Purkinje cell (primary cell): ENCODE results near the gene ANO5. TPM values are rescaled to one million over a fixed set of nuclear protein-coding genes. Genes with fewer than 3 reads are reported as not detected.

ENCODE experiments used
- polyA plus RNA-seq: library from polyadenylated mRNA; unstranded; fragments of >200 nt; fragmentation: Nextera tagmentation; gene quantifications from 2 replicates; pipeline ENCODE4 v1.2.1, GENCODE V29; 2014

The ANO5 gene, protein sequence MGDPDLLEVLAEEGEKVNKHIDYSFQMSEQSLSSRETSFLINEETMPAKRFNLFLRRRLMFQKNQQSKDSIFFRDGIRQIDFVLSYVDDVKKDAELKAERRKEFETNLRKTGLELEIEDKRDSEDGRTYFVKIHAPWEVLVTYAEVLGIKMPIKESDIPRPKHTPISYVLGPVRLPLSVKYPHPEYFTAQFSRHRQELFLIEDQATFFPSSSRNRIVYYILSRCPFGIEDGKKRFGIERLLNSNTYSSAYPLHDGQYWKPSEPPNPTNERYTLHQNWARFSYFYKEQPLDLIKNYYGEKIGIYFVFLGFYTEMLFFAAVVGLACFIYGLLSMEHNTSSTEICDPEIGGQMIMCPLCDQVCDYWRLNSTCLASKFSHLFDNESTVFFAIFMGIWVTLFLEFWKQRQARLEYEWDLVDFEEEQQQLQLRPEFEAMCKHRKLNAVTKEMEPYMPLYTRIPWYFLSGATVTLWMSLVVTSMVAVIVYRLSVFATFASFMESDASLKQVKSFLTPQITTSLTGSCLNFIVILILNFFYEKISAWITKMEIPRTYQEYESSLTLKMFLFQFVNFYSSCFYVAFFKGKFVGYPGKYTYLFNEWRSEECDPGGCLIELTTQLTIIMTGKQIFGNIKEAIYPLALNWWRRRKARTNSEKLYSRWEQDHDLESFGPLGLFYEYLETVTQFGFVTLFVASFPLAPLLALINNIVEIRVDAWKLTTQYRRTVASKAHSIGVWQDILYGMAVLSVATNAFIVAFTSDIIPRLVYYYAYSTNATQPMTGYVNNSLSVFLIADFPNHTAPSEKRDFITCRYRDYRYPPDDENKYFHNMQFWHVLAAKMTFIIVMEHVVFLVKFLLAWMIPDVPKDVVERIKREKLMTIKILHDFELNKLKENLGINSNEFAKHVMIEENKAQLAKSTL
- 4.5 and 8.8 TPM in 2 replicates for polyA plus RNA-seq

DNA sequence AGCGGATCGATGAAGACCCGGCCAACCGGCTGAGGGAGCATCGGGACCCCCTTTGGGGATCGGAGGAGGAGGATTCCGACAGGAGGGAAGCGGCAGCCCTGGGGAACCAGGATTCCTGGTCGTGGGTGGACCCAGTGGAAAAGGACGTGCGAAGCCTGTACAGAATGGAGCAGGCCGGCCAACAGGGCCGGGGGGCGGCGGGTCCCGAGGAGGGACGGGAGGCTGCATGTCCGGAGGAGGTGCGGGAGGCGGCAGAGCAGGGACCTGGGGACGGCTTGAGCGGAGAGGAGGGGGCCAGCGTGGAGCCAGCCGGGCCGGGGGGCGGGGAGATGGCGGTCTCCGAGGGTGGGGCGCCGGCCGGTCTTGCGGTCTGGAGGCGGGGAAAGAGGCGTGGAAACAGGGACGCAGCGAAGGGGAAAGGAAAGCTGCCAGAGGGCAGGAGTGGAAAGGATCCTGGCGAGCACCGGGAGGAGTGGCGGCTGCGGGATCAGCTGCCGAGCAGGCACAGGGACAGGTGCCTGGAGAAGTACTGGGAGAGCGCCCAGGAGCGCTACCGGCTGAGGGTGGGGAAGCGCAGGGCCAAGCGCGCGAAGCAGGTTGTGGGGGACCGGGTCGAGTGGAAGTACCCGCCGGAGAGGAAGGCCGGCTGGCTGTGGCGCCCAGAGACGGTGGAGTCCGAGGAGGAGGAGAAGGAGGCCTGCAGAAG lies at the start of gene ANO5:
Gene ANO5, plus strand, starts transcription at position 444 of the 706 bp plus-strand sequence. CDS start 408 bp downstream, outside the sequence.

Other genes starting within 250 kb of the ANO5 start
- gene SLC17A6, start 145.3 kb downstream of the ANO5 start, polyA plus RNA-seq: not detected in 2 replicates